ENCODE results near the gene CAMK1D.

DNA sequence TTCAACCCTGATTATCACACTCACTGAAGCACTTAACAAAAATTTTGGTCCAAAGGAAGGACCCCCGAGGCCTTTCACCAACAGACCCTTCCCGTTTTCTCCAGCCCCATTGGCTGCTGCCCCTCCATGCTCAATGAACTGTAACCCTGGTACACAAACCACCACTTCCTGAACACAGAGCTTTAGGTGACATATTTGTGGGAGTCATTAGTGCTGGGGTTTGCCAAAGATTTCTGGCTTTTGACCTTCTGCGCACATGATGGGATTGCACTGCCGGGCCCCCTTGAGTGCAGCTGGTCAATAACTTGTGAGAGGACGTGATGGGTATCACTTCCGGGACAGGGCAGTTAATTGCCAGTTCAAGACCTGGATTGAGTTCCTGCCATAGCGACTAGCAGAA, 9.0 kb upstream of the CAMK1D start:
- TF ChIP-seq ZNF394 (tag by site-specific recombination; IDR thresholded peaks at IDR 0.05; ENCODE audit: borderline replicate concordance) (no peak), PRDM1 (tag by site-specific recombination; IDR thresholded peaks at IDR 0.05) (no peak)
- TF ChIP-seq, protein P1, sequence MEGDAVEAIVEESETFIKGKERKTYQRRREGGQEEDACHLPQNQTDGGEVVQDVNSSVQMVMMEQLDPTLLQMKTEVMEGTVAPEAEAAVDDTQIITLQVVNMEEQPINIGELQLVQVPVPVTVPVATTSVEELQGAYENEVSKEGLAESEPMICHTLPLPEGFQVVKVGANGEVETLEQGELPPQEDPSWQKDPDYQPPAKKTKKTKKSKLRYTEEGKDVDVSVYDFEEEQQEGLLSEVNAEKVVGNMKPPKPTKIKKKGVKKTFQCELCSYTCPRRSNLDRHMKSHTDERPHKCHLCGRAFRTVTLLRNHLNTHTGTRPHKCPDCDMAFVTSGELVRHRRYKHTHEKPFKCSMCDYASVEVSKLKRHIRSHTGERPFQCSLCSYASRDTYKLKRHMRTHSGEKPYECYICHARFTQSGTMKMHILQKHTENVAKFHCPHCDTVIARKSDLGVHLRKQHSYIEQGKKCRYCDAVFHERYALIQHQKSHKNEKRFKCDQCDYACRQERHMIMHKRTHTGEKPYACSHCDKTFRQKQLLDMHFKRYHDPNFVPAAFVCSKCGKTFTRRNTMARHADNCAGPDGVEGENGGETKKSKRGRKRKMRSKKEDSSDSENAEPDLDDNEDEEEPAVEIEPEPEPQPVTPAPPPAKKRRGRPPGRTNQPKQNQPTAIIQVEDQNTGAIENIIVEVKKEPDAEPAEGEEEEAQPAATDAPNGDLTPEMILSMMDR (tag by site-specific recombination; IDR thresholded peaks at IDR 0.05), result no peak
- TF ChIP-seq, protein P2, sequence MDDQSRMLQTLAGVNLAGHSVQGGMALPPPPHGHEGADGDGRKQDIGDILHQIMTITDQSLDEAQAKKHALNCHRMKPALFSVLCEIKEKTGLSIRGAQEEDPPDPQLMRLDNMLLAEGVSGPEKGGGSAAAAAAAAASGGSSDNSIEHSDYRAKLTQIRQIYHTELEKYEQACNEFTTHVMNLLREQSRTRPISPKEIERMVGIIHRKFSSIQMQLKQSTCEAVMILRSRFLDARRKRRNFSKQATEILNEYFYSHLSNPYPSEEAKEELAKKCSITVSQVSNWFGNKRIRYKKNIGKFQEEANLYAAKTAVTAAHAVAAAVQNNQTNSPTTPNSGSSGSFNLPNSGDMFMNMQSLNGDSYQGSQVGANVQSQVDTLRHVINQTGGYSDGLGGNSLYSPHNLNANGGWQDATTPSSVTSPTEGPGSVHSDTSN (CRISPR knock-in tag; IDR thresholded peaks at IDR 0.05), result no peak
- TF ChIP-seq, protein P3, sequence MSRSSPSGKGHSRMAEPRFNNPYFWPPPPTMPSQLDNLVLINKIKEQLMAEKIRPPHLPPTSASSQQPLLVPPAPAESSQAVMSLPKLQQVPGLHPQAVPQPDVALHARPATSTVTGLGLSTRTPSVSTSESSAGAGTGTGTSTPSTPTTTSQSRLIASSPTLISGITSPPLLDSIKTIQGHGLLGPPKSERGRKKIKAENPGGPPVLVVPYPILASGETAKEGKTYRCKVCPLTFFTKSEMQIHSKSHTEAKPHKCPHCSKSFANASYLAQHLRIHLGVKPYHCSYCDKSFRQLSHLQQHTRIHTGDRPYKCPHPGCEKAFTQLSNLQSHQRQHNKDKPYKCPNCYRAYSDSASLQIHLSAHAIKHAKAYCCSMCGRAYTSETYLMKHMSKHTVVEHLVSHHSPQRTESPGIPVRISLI (tag by site-specific recombination; IDR thresholded peaks at IDR 0.05), result no peak
- TF ChIP-seq, protein P4, sequence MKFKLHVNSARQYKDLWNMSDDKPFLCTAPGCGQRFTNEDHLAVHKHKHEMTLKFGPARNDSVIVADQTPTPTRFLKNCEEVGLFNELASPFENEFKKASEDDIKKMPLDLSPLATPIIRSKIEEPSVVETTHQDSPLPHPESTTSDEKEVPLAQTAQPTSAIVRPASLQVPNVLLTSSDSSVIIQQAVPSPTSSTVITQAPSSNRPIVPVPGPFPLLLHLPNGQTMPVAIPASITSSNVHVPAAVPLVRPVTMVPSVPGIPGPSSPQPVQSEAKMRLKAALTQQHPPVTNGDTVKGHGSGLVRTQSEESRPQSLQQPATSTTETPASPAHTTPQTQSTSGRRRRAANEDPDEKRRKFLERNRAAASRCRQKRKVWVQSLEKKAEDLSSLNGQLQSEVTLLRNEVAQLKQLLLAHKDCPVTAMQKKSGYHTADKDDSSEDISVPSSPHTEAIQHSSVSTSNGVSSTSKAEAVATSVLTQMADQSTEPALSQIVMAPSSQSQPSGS (tag by site-specific recombination; IDR thresholded peaks at IDR 0.05; ENCODE audit: low read depth), result no peak
- TF ChIP-seq, protein P5, sequence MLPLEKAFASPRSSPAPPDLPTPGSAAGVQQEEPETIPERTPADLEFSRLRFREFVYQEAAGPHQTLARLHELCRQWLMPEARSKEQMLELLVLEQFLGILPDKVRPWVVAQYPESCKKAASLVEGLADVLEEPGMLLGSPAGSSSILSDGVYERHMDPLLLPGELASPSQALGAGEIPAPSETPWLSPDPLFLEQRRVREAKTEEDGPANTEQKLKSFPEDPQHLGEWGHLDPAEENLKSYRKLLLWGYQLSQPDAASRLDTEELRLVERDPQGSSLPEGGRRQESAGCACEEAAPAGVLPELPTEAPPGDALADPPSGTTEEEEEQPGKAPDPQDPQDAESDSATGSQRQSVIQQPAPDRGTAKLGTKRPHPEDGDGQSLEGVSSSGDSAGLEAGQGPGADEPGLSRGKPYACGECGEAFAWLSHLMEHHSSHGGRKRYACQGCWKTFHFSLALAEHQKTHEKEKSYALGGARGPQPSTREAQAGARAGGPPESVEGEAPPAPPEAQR (tag by site-specific recombination; IDR thresholded peaks at IDR 0.05), result no peak

Data from HEK293 (cell line).